ENCODE data around the gene KIF7.

The KIF7 gene

DNA sequence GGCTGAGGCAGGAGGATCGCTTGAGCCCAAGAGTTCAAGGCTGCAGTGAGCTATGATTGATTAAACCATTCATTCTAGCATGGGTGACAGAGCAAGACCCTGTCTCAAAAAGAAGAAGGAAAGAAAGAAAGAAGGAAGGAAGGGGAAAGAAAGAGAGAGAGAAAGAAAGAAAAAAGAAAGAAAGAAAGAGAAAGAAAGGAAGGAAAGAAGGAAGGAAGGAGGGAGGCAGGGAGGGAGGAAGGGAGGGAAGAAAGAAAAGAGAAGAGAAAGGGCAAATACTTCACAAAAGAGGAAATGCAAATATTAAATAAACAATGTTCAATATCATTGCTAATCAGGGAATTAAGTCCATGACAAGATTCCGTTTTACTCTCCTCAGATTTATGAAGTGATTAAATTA lies 4.0 kb upstream of the KIF7 start:
- TF ChIP-seq, protein P1, sequence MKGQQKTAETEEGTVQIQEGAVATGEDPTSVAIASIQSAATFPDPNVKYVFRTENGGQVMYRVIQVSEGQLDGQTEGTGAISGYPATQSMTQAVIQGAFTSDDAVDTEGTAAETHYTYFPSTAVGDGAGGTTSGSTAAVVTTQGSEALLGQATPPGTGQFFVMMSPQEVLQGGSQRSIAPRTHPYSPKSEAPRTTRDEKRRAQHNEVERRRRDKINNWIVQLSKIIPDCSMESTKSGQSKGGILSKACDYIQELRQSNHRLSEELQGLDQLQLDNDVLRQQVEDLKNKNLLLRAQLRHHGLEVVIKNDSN (IDR thresholded peaks at IDR 0.05): no peak
- TF ChIP-seq CREB1 (IDR thresholded peaks at IDR 0.05; ENCODE audit: low read depth) (no peak), RAD21 (IDR thresholded peaks at IDR 0.05; ENCODE audit: low read depth) (no peak)

DNA sequence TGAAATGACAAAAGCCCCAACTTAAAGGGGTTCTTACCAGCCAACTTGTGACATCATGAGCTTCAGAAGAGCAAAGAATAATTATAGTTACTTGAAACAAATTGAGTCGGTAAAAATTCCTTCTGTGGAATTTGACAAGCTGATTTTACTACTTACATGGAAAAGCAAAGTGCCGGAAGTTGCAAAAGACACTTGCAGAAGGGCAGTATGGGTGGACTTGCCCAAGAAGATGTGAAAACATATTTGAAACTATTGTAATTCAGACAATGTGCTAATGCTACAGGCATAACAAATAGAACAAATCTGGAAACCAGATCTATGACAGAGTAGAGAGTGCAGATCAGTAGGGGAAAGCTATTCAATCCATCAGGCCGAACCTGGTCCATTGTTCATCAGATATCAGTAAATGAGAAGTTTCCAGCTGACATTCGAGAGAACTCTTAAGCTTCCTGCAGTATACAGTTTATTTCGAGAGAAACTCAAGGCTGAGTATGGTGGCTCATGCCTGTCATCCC lies 2.5 kb upstream of the KIF7 start:
- TF ChIP-seq, protein P1 (IDR thresholded peaks at IDR 0.05): no peak
- TF ChIP-seq YY1 (IDR thresholded peaks at IDR 0.05; ENCODE audit: low read depth) (no peak), TAF1 (IDR thresholded peaks at IDR 0.05; ENCODE audit: low read depth) (no peak), EP300 (IDR thresholded peaks at IDR 0.05; ENCODE audit: borderline replicate concordance) (no peak), TEAD4 (IDR thresholded peaks at IDR 0.05) (no peak), TCF12 (IDR thresholded peaks at IDR 0.05; ENCODE audit: low read depth) (no peak)

DNA sequence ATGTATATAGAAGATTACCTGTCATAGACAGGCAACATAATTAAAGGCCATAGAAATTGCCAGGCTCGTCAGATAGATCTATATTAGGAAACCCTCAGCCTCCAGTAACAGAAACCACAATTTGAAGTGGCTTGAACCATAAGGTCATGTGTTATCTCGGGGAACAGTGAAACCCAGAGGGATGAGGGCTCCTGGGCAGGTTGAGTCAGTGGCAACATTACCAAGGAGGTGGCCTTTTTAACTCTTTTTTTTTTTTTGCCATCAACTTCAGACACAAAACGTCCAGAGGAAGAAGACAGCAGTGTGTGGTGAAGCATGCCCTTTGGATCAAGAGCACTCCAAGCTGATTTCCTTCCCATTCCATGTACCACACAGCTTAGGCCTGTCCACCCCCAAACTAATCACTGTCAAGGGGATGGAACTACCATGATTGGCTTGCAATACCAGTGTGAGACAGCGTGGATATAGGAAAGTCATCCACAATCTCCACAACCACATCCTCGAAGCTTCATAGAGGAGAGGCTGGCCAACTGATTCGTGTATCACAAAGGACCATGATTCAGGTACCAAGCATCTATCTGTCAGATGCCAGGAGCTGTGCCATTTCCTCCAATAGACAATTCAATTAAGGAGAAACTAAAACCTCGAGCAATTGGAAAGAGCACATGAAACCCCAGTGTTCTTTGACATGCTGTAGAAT lies 999 bp upstream of the KIF7 start:
- TF ChIP-seq, protein P1 (IDR thresholded peaks at IDR 0.05): no peak
- TF ChIP-seq FOXM1 (IDR thresholded peaks at IDR 0.05; ENCODE audit: borderline replicate concordance, low read depth) (no peak), NFIC (IDR thresholded peaks at IDR 0.05) (no peak), TAF1 (IDR thresholded peaks at IDR 0.05; ENCODE audit: low read depth) (no peak), EGR1 (IDR thresholded peaks at IDR 0.05) (no peak), CREB1 (IDR thresholded peaks at IDR 0.05; ENCODE audit: low read depth) (no peak), EP300 (IDR thresholded peaks at IDR 0.05; ENCODE audit: borderline replicate concordance) (no peak), ZBTB7A (IDR thresholded peaks at IDR 0.05; ENCODE audit: low read depth) (no peak), CEBPB (IDR thresholded peaks at IDR 0.05) (no peak), TEAD4 (IDR thresholded peaks at IDR 0.05) (no peak), TCF12 (IDR thresholded peaks at IDR 0.05; ENCODE audit: low read depth) (no peak), YY1 (IDR thresholded peaks at IDR 0.05; ENCODE audit: low read depth) (no peak), RAD21 (IDR thresholded peaks at IDR 0.05; ENCODE audit: low read depth) (no peak)
- TF ChIP-seq, protein P2, sequence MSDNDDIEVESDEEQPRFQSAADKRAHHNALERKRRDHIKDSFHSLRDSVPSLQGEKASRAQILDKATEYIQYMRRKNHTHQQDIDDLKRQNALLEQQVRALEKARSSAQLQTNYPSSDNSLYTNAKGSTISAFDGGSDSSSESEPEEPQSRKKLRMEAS (IDR thresholded peaks at IDR 0.05): no peak
- TF ChIP-seq, protein P3, sequence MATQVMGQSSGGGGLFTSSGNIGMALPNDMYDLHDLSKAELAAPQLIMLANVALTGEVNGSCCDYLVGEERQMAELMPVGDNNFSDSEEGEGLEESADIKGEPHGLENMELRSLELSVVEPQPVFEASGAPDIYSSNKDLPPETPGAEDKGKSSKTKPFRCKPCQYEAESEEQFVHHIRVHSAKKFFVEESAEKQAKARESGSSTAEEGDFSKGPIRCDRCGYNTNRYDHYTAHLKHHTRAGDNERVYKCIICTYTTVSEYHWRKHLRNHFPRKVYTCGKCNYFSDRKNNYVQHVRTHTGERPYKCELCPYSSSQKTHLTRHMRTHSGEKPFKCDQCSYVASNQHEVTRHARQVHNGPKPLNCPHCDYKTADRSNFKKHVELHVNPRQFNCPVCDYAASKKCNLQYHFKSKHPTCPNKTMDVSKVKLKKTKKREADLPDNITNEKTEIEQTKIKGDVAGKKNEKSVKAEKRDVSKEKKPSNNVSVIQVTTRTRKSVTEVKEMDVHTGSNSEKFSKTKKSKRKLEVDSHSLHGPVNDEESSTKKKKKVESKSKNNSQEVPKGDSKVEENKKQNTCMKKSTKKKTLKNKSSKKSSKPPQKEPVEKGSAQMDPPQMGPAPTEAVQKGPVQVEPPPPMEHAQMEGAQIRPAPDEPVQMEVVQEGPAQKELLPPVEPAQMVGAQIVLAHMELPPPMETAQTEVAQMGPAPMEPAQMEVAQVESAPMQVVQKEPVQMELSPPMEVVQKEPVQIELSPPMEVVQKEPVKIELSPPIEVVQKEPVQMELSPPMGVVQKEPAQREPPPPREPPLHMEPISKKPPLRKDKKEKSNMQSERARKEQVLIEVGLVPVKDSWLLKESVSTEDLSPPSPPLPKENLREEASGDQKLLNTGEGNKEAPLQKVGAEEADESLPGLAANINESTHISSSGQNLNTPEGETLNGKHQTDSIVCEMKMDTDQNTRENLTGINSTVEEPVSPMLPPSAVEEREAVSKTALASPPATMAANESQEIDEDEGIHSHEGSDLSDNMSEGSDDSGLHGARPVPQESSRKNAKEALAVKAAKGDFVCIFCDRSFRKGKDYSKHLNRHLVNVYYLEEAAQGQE (IDR thresholded peaks at IDR 0.05; ENCODE audit: low read depth): no peak

DNA sequence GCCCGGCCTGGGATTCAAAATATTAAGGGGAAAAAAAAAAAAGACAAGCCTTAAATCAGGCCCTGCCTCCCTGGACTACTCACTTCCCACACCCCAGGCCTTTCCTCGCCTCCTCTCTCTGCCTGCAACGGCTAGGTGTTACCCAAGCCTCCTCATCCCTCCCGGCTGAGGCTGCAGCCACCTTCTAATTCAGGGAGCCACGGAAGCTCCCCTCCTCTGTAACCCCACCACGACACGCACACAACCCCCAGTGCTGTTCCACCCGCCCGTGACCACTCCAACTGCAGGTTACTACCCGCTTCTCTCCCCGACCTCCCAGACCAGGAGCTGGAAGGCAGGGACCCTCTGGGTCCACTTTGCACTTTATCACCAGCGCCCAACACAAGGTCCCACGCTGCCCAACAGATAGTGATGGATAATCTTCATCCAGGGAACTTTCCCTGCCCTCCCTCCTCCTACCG lies 936 bp downstream of the KIF7 start:
- TF ChIP-seq, protein P2 (IDR thresholded peaks at IDR 0.05): no peak
- TF ChIP-seq FOXM1 (IDR thresholded peaks at IDR 0.05; ENCODE audit: borderline replicate concordance, low read depth) (no peak), CEBPB (IDR thresholded peaks at IDR 0.05) (no peak), YY1 (IDR thresholded peaks at IDR 0.05; ENCODE audit: low read depth) (no peak), ZBTB7A (IDR thresholded peaks at IDR 0.05; ENCODE audit: low read depth) (no peak)
- TF ChIP-seq, protein P1 (IDR thresholded peaks at IDR 0.05): no peak

DNA sequence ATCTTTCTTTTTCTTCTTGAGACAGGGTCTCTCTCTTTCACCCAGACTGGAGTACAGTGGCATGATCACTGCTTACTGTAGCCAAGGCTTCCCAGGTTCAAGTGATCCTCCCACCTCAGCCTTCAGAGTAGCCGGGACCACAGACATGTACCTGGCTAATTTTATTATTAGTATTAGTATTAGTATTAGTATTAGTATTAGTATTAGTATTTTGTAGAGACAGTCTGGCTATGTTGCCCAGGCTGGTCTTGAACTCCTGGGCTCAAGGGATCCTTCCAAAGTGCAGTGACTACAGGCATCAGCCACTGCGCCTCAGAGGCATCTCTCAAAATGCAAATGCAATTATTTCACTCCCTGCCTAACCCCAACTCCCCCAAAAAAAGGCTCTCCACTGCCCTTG lies 1.7 kb downstream of the KIF7 start:
- TF ChIP-seq FOXM1 (IDR thresholded peaks at IDR 0.05; ENCODE audit: borderline replicate concordance, low read depth) (no peak), EGR1 (IDR thresholded peaks at IDR 0.05) (no peak)

DNA sequence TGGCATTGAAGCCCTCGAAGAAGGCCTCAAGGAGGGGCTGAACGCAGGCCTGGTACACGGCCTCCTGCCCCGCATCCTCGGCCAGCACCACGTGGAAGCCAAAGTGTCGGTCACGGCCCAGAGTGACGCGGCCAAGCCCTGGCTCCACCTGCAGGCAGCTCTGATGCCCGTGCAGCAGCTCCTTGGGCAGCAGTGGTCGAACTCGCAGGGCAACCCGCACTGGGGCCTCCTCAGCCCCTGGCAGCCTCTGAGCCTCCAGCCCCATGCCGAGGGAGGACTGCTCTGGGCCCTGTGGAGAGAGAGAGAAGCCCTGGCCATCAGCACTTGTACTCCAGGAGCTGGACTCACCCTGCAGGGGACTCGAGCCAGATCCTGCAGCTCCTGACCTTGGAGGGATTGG lies 2.6 kb downstream of the KIF7 start:
- TF ChIP-seq RAD21 (IDR thresholded peaks at IDR 0.05; ENCODE audit: low read depth): no peak
- no peak for TF ChIP-seq TAF1 (IDR thresholded peaks at IDR 0.05; ENCODE audit: low read depth)
- TF ChIP-seq ZBTB7A (IDR thresholded peaks at IDR 0.05; ENCODE audit: low read depth): no peak
- no peak for TF ChIP-seq EGR1 (IDR thresholded peaks at IDR 0.05)
- no peak for TF ChIP-seq CEBPB (IDR thresholded peaks at IDR 0.05)
- TF ChIP-seq YY1 (IDR thresholded peaks at IDR 0.05; ENCODE audit: low read depth): no peak
- no peak for TF ChIP-seq EP300 (IDR thresholded peaks at IDR 0.05; ENCODE audit: borderline replicate concordance)
- no peak for TF ChIP-seq FOXM1 (IDR thresholded peaks at IDR 0.05; ENCODE audit: borderline replicate concordance, low read depth)
- no peak for TF ChIP-seq NFIC (IDR thresholded peaks at IDR 0.05)
- TF ChIP-seq TEAD4 (IDR thresholded peaks at IDR 0.05): no peak
- TF ChIP-seq, protein P1 (IDR thresholded peaks at IDR 0.05): no peak
- TF ChIP-seq TCF12 (IDR thresholded peaks at IDR 0.05; ENCODE audit: low read depth): no peak
- TF ChIP-seq, protein P3 (IDR thresholded peaks at IDR 0.05; ENCODE audit: low read depth): no peak
- no peak for TF ChIP-seq CREB1 (IDR thresholded peaks at IDR 0.05; ENCODE audit: low read depth)
- TF ChIP-seq, protein P2 (IDR thresholded peaks at IDR 0.05): no peak
